ENCODE results near the gene MC4R.

MC4R gene

DNA sequence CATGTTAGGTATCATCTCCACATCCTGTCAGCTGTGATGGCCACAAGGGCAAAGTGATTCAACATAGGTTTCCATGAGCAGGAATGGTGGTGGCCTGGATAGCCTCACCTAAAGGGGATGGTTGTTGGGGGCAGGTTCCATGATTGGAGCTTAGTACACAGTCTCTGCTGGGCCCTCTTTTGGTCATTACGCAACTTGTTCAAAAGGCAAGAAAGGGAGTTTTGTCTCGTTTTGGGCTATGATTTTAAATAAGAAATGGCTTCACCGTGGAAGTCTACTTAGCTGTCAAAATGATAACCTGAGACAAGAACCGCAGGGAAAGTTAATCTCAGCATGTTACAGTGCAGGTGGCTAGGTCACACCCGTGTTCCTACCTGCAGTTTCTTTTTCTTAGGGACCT is 13.1 kb upstream of the MC4R start:
- Histone ChIP-seq H3K27ac (no peak overlapping the region), H3K9me3 (no peaks in the 10 kb centered on the region), H3K27me3 (no peaks in the 10 kb centered on the region), H3K4me1 (ENCODE audit: control insufficient read depth in 1 of 2, insufficient read depth in 1 of 2, low read depth in 1 of 2, low read length in 1 of 2) (no peaks in the 10 kb centered on the region), H3K36me3 (no peaks in the 10 kb centered on the region), H3K4me3 (ENCODE audit: low read depth in 1 of 2, low read length in 1 of 2) (no peak overlapping the region)
- TF ChIP-seq, protein P1, sequence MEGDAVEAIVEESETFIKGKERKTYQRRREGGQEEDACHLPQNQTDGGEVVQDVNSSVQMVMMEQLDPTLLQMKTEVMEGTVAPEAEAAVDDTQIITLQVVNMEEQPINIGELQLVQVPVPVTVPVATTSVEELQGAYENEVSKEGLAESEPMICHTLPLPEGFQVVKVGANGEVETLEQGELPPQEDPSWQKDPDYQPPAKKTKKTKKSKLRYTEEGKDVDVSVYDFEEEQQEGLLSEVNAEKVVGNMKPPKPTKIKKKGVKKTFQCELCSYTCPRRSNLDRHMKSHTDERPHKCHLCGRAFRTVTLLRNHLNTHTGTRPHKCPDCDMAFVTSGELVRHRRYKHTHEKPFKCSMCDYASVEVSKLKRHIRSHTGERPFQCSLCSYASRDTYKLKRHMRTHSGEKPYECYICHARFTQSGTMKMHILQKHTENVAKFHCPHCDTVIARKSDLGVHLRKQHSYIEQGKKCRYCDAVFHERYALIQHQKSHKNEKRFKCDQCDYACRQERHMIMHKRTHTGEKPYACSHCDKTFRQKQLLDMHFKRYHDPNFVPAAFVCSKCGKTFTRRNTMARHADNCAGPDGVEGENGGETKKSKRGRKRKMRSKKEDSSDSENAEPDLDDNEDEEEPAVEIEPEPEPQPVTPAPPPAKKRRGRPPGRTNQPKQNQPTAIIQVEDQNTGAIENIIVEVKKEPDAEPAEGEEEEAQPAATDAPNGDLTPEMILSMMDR (IDR thresholded peaks at IDR 0.05): no peak

DNA sequence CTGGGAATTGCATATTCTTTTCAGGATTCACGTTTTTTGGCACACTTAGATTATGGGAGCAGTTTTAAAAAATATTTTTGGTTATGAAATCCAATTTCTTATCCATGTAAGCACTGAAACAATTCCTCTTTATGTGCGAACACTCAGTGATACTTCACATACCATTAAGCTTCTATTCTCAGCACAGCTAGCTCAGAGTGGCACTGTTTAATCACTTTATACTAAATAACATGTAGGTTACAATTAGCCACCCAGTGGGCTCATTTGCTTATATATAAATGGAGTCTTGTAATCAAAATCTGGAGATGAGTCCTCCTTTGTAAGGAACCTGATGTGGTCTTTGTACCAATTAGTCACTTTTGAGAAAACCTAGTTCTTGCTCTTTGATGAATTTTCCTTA is 11.3 kb upstream of the MC4R start:
- Histone ChIP-seq H3K4me1 (ENCODE audit: control insufficient read depth in 1 of 2, insufficient read depth in 1 of 2, low read depth in 1 of 2, low read length in 1 of 2) (no peaks in the 10 kb centered on the region), H3K4me3 (ENCODE audit: low read depth in 1 of 2, low read length in 1 of 2) (no peak overlapping the region)
- TF ChIP-seq, protein P1 (IDR thresholded peaks at IDR 0.05): no peak

DNA sequence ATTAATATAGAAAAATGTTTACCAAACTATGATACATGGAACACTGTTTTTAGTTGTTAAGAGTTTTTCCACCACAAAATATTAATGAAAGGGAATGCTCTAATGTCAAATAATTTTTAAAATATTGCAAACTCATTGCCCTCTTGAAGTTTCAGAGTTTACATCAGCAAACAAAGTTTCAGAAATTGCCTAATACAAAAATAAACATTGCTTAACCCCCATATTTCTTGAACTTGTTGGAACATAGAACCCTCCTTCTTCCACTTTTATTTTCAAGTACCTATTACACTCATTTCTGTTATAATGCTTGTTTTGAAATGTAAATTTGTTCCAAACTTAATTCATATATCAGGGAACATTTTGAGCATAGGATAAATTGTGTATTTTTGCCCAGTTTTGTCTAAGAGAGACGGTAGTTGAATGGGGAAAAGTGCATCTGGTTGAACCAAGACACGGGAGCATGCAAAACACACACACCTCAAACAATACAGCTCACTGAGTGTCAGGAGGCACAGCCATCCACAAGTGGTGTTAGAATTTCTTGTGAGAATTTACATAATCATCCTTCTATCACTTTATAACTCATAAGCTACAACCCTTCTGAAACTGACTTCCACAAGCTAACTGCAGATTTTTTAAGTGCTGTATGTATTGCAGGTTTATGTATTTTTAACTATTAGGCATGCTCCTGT is 5.3 kb upstream of the MC4R start:
- Histone ChIP-seq H3K9me3 (no peaks in the 10 kb centered on the region), H3K4me1 (ENCODE audit: control insufficient read depth in 1 of 2, insufficient read depth in 1 of 2, low read depth in 1 of 2, low read length in 1 of 2) (no peaks in the 10 kb centered on the region), H3K4me3 (ENCODE audit: low read depth in 1 of 2, low read length in 1 of 2) (no peak overlapping the region), H3K36me3 (no peaks in the 10 kb centered on the region), H3K27ac (no peak overlapping the region), H3K27me3 (no peaks in the 10 kb centered on the region)
- TF ChIP-seq, protein P1 (IDR thresholded peaks at IDR 0.05): no peak

More for the DNA sequence above, 11.3 kb upstream of the MC4R start:
- Histone ChIP-seq H3K36me3 (no peaks in the 10 kb centered on the region), H3K27me3 (no peaks in the 10 kb centered on the region), H3K27ac (no peak overlapping the region), H3K9me3 (no peaks in the 10 kb centered on the region)

DNA sequence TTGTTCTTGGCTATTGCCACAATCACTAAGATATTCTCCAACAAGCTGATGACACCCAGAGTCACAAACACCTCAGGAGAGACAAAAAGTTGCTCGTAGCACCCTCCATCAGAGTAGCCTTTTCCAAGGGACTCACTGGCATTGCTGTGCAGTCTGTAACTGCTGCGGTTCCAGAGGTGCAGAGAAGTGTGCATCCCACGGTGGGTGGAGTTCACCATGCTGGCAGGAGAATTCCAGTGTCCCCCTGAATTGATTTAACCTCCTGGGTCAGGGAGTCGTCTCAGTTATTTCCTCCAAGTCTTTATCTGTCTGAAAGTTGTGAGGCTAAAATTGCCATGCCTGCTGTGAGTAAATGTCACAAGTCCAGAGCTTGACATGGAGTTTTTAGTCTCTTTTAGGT is 443 bp downstream of the MC4R start:
- H3K27ac ChIP-seq: no peak overlapping the region
- no peaks in the 10 kb centered on the region for H3K4me1 ChIP-seq (ENCODE audit: control insufficient read depth in 1 of 2, insufficient read depth in 1 of 2, low read depth in 1 of 2, low read length in 1 of 2)
- no peaks in the 10 kb centered on the region for H3K9me3 ChIP-seq
- H3K27me3 ChIP-seq: no peaks in the 10 kb centered on the region
- TF ChIP-seq, protein P1 (IDR thresholded peaks at IDR 0.05): no peak
- no peaks in the 10 kb centered on the region for H3K36me3 ChIP-seq
- no peak overlapping the region for H3K4me3 ChIP-seq (ENCODE audit: low read depth in 1 of 2, low read length in 1 of 2)

DNA sequence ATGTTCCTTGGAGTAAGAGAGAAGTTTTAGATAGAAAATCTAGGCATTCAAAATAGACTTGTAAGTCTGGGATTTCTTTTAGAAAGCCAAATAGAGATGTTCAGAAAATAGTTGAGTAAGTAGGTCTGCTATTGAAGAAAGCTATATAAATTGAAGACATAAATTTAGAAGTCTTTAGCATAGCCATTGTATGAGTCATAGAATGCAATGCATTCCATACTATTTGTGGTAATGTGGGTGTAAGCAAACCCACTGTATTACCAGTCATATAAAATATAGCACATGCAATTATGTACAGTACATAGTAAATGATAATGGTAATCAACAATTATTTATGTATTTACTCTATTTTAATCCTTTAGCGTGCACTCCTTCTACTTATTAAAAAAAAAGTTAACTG is 14.1 kb downstream of the MC4R start:
- Histone ChIP-seq H3K27ac (no peak overlapping the region), H3K36me3 (no peaks in the 10 kb centered on the region), H3K4me3 (ENCODE audit: low read depth in 1 of 2, low read length in 1 of 2) (no peak overlapping the region), H3K27me3 (no peaks in the 10 kb centered on the region), H3K9me3 (no peaks in the 10 kb centered on the region), H3K4me1 (ENCODE audit: control insufficient read depth in 1 of 2, insufficient read depth in 1 of 2, low read depth in 1 of 2, low read length in 1 of 2) (no peaks in the 10 kb centered on the region)
- TF ChIP-seq, protein P1 (IDR thresholded peaks at IDR 0.05): no peak
